ENCODE data around the gene TUBD1.
A peak's percentile ranks its signal among the peaks of the same experiment; 100 is the strongest.
"Not testable (repeated sequence)": the region's sequence is repeated elsewhere in the genome, so short reads cannot be mapped to it uniquely, and the experiment has no call there.

TUBD1 gene

DNA sequence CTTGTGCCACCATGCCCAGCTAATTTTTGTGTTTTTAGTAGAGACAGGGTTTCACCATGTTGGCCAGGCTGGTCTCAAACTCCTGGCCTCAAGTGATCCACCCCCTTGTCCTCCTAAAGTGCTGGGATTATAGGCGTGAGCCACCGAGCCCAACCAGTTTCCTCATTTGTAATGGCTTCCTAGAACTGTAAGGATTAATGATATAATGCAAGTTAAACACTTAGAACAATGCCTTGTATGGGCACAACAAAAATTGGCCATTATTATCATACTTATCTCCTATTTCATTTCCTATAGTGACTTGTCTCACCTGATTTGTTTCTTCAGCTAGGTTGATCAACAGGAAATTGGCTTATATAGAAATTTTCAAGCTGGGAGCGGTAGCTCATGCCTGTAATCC, 14.1 kb downstream of the TUBD1 start:
- no peak for DNase-seq
- intact Hi-C loops (cut with DNase I) = no loop called here

DNA sequence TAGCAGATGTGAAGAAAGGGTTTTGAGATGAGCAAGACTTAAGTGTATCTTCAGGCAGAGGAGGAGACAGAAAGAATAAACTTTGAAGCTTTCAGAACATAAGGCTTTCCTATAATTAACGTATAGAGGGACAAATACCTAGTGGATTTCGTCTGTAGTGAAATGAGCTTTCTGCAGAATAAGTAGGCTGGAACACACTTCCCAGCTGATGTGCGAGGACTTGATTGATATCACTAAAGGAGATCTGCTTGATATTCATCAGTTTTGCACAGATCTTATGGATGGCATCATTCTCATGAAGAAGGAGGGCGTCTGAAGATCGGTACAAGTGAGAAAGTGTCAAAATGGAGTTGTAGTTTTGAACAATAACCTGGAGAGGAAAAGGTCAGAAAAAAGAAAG, 14.8 kb downstream of the TUBD1 start:
- no peak for DNase-seq
- intact Hi-C loops (cut with DNase I) = no loop called here

DNA sequence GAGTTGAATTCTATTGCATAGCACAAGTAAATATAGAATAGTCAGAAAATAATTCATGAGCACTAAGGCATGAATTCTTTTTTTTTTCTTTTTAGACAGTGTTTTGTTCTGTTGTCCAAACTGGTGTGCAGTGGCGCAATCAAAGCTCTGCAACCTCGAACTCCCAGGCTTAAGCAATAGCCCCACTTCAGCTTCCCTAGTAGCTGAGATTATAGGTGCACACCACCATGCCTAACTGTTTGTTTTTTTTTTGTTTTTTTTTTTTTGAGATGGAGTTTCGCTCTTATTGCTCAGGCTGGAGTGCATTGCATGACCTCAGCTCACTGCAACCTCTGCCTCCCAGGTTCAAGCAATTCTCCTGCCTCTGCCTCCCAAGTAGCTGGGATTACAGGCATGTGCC, 16.6 kb downstream of the TUBD1 start:
- intact Hi-C loops (cut with DNase I) = no loop called here
- DNase-seq = no peak

DNA sequence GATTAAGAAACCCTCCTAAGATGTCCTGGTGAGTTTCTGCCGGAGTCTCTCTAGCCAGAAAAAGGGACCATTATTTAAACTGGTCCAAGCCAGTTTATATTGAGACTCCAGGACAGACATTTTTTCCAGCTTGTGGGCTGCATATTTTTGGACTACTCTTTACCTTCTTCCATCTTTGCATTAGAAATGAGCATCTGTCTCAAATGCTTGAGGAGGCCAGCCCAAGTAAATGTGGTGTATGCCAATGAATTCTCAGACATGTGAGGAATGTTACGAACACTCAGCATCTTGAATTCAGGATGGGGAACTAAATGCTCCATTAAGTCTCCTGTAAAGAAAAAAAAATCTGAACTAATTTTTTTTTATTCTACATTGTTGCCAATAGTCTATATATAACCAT, 18.4 kb downstream of the TUBD1 start:
- intact Hi-C loops (cut with DNase I) = no loop called here
- no peak for DNase-seq

DNA sequence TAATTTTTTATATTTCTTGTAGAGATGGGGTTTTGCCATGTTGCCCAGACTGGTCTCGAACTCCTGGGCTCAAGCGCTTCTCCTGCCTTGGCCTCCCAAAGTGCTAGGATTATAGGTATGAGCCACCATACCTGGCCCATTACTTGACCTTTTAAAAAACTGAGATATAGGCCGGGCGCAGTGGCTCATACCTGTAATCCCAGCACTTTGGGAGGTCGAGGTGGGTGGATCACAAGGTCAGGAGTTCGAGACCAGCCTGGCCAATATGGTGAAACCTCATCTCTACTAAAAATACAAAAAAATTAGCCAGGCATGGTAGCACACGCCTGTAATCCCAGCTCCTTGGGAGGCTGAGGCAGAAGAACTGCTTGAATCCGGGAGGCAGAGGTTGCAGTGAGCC, 19.3 kb downstream of the TUBD1 start:
- intact Hi-C loops (cut with DNase I); DNase-seq: not testable (repeated sequence)

DNA sequence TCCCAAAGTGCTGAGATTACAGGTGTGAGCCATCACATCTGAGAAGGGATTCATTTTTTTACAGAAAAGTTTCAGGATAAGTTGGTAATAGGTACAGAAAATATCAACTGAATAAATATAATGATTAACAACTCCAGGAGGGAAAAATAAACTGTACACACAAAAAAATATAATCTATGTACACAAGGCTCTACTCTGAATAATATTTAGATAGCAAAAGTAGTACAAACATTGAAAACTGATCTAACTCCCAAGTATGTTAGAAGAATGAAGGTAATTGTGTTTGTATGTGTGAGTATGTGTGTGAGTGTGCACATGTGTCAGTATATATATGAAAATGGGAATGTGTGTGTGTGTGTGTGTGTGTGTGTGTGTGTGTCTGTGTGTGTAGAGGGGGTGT, 20.4 kb downstream of the TUBD1 start:
- no peak for DNase-seq
- intact Hi-C loops (cut with DNase I) = no loop called here

DNA sequence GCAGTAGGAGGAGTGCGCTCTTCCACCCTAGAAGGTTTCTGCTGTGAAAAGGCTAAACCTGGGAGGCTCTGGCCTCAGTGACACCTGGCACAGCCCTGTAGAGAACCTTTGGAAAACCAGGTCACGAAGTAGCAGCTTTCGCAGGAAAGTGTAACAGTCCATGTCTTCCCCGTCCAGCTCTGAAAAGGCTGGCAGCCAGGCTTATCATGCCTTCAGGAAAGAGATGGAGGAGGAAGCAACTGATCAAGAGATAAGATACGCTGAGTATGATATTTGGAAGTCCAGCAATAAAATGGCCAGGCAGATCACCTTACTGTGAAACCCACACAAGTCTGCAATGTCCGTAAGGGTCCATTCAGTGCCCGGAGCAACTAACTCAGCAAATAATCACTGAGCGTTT, 22.3 kb downstream of the TUBD1 start:
- intact Hi-C loops (cut with DNase I) = no loop called here
- no peak for DNase-seq

DNA sequence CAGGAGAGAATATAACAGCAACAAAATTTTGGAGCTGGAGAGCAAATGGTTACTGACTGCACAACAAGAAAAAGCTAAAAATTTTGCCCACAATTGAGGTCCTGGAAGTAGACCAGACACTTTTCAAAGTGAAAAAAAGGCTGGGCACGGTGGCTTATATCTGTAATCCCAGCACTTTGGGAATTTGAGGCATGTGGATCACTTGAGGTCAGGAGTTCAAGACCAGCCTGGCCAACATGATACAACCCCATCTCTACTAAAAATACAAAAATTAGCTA, 22.9 kb downstream of the TUBD1 start:
- DNase-seq = no peak
- intact Hi-C loops (cut with DNase I) = loop anchor here (10.0 kb wide), 1 partner anchor 115 kb away; no protein-coding TSS in a partner anchor

DNA sequence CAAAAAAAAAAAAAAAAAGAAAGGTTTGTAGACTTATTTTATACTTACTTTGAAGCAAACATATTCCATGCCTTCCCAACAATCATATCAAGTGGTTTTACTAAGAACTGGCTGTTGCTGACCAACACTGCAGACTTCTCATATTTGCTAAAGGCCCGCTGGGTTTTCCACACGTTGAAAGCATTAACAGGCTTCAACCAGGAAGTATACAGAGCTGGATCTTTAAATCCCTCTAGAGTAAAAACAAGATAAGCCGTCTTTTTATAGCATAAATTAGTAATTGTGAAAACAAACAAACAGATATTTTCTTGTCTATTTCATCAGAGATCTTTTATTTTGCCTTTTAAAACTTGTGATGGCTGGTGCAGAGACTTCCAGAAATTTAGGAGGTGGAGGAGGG, 29.1 kb downstream of the TUBD1 start:
- intact Hi-C loops (cut with DNase I) = loop anchor here (10.0 kb wide), 1 partner anchor 109 kb away; no protein-coding TSS in a partner anchor
- DNase-seq = no peak

DNA sequence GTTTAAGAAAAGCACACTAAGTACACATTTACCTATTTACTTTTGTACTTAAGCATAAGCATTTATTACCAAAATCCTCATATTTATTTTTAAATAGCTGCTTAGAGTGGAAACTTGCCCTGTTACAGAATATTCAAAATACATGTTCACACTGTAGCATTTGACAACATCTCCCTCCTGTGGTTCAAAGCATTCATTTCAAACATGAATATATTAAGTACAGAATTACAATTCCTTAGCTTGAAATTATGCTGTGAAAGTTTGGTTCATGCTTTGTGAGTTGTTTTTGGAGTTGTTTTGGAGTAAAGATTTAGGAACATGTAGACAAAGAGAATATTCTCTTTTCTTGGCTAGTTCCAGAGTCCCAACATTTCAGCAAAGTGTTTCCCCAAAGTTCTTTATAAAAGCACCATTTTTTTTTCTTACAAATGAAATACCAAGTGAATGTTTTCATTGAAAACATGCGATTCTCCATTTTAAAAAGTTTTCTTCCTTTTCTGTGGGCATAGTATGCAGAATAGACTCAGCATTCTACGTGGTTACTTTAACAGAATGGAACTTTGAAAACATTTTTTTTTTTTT, 33.2 kb downstream of the TUBD1 start:
- no peak for DNase-seq

DNA sequence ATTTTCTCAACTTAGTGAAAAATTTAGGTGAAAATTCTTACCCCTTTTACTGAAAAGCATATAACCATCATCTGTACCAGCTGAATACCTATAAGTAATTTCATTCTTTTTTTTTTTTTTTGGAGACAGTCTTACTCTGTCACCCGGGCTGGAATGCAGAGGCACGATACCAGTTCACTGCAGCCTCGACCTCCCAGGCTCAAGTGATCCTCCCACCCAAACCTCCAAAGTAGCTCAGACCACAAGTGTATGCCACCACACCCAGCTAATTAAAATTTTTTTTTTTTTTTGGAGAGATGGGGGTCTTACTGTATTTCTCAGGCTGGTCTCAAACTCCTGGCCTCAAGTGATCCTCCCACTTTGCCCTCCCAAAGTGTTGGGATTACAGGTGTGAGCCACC, 33.8 kb downstream of the TUBD1 start:
- no peak for DNase-seq
- intact Hi-C loops (cut with DNase I) = no loop called here

More for the DNA sequence above, 33.2 kb downstream of the TUBD1 start:
- intact Hi-C loops (cut with DNase I) = loop anchor here (10.0 kb wide), 1 partner anchor 105 kb away; no protein-coding TSS in a partner anchor

DNA sequence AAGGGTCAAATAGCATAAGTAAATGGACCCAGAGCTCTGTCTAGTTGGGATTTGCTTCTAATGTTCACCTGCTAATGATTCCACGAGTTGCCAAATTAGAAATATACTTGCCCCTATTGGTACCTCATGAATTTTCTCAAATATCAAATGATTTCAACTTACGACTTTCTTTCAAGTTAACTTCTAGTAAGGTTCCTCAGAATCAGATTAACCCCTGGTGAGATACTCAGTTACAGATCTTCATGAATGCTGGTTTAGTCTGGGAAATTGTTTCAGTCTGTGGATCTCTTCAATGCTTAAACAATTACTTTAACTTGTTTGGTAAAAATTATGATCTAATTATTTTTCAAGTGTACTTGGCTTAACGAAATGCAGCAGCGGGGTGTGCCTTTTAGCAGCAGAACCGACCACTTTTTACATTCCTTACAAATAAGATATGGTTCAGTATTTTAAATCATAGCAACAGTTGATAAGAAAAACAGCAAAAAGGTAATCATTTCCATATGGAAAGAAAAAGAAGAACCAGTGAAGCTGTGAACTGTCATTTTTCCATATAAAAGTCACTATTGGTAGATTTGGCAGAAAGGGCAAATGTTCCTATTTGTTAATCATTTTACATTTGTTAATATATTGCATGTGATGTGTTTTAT, 34.5 kb downstream of the TUBD1 start:
- intact Hi-C loops (cut with DNase I) = no loop called here
- DNase-seq = no peak

DNA sequence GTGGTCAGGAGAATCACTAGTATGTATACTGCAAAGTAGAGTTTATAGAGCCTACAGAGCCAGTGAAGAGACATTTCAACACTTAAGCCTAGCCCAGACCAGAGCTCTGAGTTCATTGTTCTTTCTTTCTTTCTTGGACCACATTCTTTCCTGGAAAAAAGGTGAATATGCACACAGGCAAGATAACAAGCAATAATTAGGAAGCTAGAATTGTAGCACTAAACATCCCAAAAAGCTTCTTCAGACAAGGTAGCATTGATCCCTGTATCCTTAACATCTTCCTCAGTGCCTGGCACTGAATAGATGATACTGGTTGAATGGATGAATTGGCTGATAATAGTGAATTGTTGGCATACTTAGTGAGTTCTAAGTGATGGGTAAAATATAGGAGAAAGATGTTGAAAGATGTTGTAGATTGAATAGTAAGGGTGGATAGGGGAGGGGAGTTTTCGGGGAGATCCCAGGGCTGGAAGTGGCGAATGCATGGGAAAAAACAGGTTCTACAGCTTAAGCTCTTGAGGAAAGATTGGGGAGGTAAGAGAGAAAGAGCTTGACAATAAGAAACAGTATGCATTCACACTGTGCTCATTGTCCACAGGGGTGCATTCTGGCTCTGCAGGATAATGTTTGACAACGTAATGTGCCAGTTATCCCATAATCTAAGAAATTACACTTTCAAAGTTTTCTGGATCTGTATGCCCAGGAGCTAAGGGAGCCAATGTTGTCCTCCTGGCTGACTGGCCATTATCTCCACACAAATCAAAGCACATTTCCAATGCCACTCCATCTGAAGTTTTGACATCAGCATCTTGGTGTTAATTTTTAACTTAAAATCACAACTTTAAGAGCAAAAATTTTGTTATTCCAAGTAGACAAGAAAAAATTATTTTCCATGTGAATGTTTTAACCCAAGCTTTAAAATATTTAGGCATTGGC, 35.6 kb downstream of the TUBD1 start:
- no peak for DNase-seq
- intact Hi-C loops (cut with DNase I) = no loop called here

DNA sequence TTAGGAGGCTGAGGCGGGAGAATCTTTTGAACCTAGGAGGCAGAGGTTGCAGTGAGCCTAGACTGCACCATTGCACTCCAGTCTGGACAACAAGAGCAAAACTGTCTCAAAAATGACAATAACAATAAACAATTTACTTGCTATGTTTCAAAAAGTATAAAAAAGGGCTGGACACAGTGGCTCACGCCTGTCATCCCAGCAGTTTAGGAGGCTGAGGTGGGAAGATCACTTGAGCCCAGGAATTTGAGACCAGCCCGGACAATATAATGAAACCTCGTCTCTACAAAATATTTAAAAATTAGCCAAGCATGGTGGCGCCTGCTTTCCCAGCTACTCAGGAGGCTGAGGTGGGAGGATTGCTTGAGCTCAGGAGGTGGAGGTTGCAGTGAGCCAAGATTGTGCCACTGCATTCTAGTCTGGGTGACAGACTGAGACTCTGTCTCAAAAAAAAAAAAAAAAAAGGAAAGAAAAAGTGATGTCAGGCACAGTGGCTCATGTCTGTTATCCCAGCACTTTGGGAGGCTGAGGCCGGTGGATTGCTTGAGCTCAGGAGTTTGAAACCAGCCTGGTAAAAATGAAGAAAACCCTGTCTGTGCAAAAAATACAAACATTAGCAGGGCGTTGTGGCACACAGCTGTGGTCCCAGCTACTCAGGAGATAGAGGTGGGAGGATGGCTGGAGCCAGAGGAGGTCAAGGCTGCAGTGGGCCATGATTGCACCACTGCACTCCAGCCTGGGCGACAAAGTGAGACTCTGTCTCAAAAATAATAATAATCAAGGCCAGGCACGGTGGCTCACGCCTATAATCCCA, 38.6 kb downstream of the TUBD1 start:
- not testable (repeated sequence) for DNase-seq

DNA sequence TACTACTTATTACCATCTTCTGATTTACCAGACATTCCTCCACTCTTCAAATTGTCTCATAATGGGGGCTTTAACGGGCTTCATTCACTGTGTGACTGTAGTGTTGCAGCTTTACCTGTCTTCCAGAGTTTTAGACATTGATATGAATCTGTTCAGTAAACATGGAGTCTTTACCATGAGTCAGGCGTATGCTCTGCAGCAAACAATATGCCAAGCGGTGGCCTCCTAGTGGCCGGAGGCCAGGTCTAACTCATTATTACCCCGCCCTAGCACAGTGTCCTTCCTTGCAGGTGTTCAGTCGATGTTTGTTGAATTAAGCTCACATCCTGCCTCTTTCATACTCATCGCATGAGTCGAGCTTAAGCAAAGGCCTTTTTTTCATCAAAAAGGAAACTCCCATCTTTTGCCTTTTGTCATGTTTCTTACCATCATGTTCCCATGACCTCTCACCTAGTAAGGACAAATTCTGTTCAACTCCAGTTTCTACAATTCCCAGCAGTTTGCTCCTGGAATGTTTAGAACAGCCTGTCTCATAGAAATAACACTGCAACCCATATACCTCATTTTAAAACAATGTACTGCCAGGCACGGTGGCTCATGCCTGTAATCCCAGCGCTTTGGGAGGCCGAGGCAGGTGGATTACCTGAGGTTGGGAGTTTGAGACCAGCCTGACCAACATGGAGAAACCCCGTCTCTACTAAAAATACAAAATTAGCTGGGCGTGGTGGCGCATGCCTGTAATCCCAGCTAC, 39.4 kb downstream of the TUBD1 start:
- no peak for DNase-seq
- intact Hi-C loops (cut with DNase I) = no loop called here

More for the DNA sequence above, 38.6 kb downstream of the TUBD1 start:
- intact Hi-C loops (cut with DNase I) = not testable (repeated sequence)

DNA sequence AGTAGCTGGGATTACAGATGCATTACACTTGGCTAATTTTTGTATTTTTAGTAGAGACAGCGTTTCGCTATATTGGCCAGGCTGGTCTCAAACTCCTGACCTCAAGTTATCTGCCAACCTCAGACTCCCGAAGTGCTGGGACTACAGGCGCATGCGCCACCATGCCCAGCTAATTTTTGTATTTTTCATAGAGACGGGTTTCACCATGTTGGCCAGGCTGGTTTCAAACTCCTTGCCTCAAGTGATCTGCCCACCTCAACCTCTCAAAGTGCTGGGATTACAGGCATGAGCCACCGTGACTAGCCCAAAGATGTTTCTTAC, 39.9 kb downstream of the TUBD1 start:
- intact Hi-C loops (cut with DNase I); DNase-seq: not testable (repeated sequence)

DNA sequence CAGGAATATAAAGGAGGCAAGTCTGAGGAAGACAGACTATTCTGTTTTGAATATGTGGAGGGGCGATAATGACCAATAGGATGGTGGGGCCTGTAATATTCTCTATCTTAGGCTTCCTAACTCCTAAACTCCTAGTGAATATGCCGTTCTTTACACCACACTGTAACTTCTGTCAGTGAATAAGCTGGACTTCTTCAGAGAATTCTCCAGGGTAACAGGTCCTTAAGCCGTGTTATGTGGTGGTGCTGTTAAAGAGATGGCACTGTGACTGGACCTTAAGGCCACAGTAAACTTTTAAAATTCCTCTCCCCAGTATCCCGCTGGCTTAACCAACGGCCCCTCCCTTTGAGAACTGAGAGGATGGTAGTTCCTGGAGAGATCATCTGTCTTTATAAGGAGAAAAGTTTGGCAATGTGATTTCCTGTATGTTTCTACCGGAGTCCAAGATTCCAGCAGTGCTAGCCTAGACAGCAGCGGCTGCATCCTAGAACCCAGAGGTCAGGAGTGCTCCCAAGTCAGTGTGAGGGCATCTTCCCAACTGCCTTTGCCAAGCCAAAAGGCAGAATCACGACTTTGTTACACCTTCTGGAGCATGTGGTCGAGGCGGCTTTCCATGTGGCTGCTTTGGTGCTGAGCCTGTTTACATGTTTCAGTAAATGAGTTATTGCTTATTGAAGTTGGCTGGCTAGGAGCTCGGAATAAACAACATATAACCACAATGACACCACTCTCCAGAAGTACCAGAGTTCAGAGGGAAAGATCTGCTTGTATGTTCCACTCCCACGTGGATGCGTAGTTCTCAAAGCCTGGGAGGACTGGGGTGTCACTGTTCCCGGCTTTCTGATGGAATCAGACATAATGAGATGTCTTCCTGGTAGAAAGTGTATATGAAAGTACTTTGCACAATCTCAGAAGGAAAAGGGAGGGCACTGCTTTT, 41.0 kb downstream of the TUBD1 start:
- intact Hi-C loops (cut with DNase I) = no loop called here
- DNase-seq = peak in 4 of 42 donors; percentile 30 to 40 (median 32)

DNA sequence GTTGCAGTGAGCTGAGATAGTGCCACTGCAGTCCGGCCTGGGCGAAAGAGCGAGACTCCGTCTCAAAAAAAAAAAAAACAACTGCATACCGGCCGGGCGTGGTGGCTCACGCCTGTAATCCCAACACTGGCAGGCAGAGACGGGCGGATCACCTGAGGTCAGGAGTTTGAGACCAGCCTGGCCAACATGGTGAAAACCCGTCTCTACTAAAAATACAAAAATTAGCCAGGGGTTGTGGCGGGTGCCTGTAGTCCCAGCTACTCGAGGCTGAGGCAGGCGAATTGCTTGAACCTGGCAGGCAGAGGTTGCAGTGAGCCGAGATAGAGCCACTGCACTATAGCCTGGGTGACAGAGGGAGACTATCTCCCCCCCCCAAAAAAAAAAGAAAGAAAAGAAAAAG, 42.4 kb downstream of the TUBD1 start:
- intact Hi-C loops (cut with DNase I) = not testable (repeated sequence)

More for the DNA sequence above, 42.4 kb downstream of the TUBD1 start:
- not testable (repeated sequence) for DNase-seq

Data from head of caudate nucleus (tissue), 42 donors.